OCI-LY7 (cell line): ENCODE measurements around the gene NR2F2.

Experiments
- EZH2phosphoT487 ChIP-seq: fragments of 200-600 bp; sonication (generic); IDR thresholded peaks from 2 replicates; pipeline ENCODE4 v1.6.1; 2018; ENCODE audit warnings: low read depth, borderline replicate concordance, mild to moderate bottlenecking, mixed run types, antibody characterized with exemption, low read length, moderate library complexity, mixed read lengths
- TF ChIP-seq, protein P1 (sequence below): fragments of 200-600 bp; sonication (generic); conservative IDR thresholded peaks from 2 replicates; pipeline ENCODE4 v1.5.1; 2014; ENCODE audit warnings: mild to moderate bottlenecking, antibody characterized with exemption, low read length, moderate library complexity, mixed read lengths

DNA sequence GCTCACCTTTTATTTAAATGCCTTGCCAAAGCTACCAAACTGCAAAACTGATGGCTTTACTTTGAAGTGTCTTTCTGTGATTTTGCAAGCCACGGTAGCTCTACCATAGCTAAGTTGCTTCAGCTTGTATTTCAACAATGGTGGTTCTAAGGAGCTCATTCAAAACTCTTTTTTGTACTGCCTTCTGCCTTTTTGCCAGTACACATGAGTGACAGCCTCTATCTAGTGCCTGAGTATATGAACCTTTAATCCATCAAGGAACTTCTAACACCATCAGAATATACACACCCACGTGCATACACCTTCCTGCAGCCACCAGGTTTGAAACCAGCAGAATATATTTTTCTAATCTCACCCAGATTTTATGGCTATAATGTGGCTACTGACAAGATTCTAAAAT is 10.4 kb upstream of the NR2F2 start:
- TF ChIP-seq, protein P1, sequence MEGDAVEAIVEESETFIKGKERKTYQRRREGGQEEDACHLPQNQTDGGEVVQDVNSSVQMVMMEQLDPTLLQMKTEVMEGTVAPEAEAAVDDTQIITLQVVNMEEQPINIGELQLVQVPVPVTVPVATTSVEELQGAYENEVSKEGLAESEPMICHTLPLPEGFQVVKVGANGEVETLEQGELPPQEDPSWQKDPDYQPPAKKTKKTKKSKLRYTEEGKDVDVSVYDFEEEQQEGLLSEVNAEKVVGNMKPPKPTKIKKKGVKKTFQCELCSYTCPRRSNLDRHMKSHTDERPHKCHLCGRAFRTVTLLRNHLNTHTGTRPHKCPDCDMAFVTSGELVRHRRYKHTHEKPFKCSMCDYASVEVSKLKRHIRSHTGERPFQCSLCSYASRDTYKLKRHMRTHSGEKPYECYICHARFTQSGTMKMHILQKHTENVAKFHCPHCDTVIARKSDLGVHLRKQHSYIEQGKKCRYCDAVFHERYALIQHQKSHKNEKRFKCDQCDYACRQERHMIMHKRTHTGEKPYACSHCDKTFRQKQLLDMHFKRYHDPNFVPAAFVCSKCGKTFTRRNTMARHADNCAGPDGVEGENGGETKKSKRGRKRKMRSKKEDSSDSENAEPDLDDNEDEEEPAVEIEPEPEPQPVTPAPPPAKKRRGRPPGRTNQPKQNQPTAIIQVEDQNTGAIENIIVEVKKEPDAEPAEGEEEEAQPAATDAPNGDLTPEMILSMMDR: no peak
- no peak for TF ChIP-seq EZH2phosphoT487
